H9 (cell line): ENCODE results near the gene CWC22. TPM values are rescaled to one million over a fixed set of nuclear protein-coding genes. Genes with fewer than 3 reads are reported as not detected.

Experiments used
- DNase-seq: peaks from one replicate; pipeline ENCODE4 v3.0.0-alpha.2; 2017
- H2AFZ ChIP-seq: one replicate; pipeline ENCODE4 v1.6.1; 2013; ENCODE audit warnings: mild to moderate bottlenecking, low read length, control low read depth, moderate library complexity
- H2AK5ac ChIP-seq: 2 replicates; pipeline ENCODE4 v1.6.1; 2013; ENCODE audit warnings: low read length, control low read depth, mixed read lengths; ENCODE audit not compliant: insufficient read length
- H2BK120ac ChIP-seq: one replicate; pipeline ENCODE4 v1.6.1; 2013; ENCODE audit warnings: low read depth, mild to moderate bottlenecking, low read length, control low read depth, inconsistent platforms; ENCODE audit not compliant: poor library complexity, severe bottlenecking
- H2BK12ac ChIP-seq: 2 replicates; pipeline ENCODE4 v1.6.1; 2013; ENCODE audit warnings: low read length, control low read depth, mixed read lengths, low read depth; ENCODE audit not compliant: insufficient read length
- H2BK15ac ChIP-seq: 2 replicates; pipeline ENCODE4 v1.6.1; 2013; ENCODE audit warnings: low read depth, low read length, control low read depth
- H2BK20ac ChIP-seq: one replicate; pipeline ENCODE4 v1.6.1; 2013; ENCODE audit warnings: low read depth, mild to moderate bottlenecking, low read length, control low read depth, inconsistent platforms; ENCODE audit not compliant: poor library complexity, severe bottlenecking
- H2BK5ac ChIP-seq: 2 replicates; pipeline ENCODE4 v1.6.1; 2013; ENCODE audit warnings: low read length, control low read depth, mixed read lengths; ENCODE audit not compliant: insufficient read length
- H3K14ac ChIP-seq: 2 replicates; pipeline ENCODE4 v1.6.1; 2013; ENCODE audit warnings: low read length, control low read depth; ENCODE audit not compliant: insufficient read depth
- H3K18ac ChIP-seq: 2 replicates; pipeline ENCODE4 v1.6.1; 2013; ENCODE audit warnings: low read depth, mild to moderate bottlenecking, mixed read lengths, low read length, control low read depth; ENCODE audit not compliant: insufficient read length
- H3K23ac ChIP-seq: 2 replicates; pipeline ENCODE4 v1.6.1; 2013; ENCODE audit warnings: low read length, control low read depth, mixed read lengths, low read depth; ENCODE audit not compliant: insufficient read length
- H3K23me2 ChIP-seq: 2 replicates; pipeline ENCODE4 v1.6.1; 2013; ENCODE audit warnings: low read depth, mild to moderate bottlenecking, mixed read lengths, low read length, control low read depth; ENCODE audit not compliant: insufficient read length, poor library complexity, severe bottlenecking
- H3K27ac ChIP-seq: 2 replicates; pipeline ENCODE4 v1.5.1; 2013; ENCODE audit warnings: low read length, control low read depth, mixed read lengths, low read depth; ENCODE audit not compliant: insufficient read length
- H3K27me3 ChIP-seq: 2 replicates; pipeline ENCODE4 v1.6.1; 2013; ENCODE audit warnings: low read length, control low read depth, inconsistent platforms; ENCODE audit not compliant: insufficient read depth
- H3K4ac ChIP-seq: 2 replicates; pipeline ENCODE4 v1.6.1; 2013; ENCODE audit warnings: low read depth, mild to moderate bottlenecking, control low read depth, inconsistent platforms, low read length, moderate library complexity
- H3K4me1 ChIP-seq: 2 replicates; pipeline ENCODE4 v1.6.1; 2013; ENCODE audit warnings: low read length, control low read depth, inconsistent platforms; ENCODE audit not compliant: insufficient read depth
- H3K4me2 ChIP-seq: 2 replicates; pipeline ENCODE4 v1.6.1; 2013; ENCODE audit warnings: low read length, control low read depth, mixed read lengths; ENCODE audit not compliant: insufficient read length, insufficient read depth
- H3K56ac ChIP-seq: 2 replicates; pipeline ENCODE4 v1.6.1; 2013; ENCODE audit warnings: low read depth, mild to moderate bottlenecking, mixed read lengths, low read length, control low read depth; ENCODE audit not compliant: insufficient read length
- H3K79me1 ChIP-seq: 2 replicates; pipeline ENCODE4 v1.6.1; 2013; ENCODE audit warnings: low read depth, mild to moderate bottlenecking, moderate library complexity, low read length, control low read depth, inconsistent platforms; ENCODE audit not compliant: insufficient read depth, poor library complexity, severe bottlenecking
- H3K79me2 ChIP-seq: 2 replicates; pipeline ENCODE4 v1.6.1; 2013; ENCODE audit warnings: low read length, control low read depth, inconsistent platforms; ENCODE audit not compliant: insufficient read depth
- H3K9ac ChIP-seq: 2 replicates; pipeline ENCODE4 v1.6.1; 2013; ENCODE audit warnings: low read length, control low read depth, mixed read lengths; ENCODE audit not compliant: insufficient read length; ENCODE audit errors: extremely low read depth
- H3K9me3 ChIP-seq: one replicate; pipeline ENCODE4 v1.6.1; 2013; ENCODE audit warnings: low read depth, low read length, inconsistent platforms; ENCODE audit not compliant: control insufficient read depth
- H3T11ph ChIP-seq: one replicate; pipeline ENCODE4 v1.6.1; 2013; ENCODE audit warnings: mild to moderate bottlenecking, low read length, control low read depth, inconsistent platforms
- H4K20me1 ChIP-seq: one replicate; pipeline ENCODE4 v1.6.1; 2013; ENCODE audit not compliant: control insufficient read depth, insufficient read length, insufficient read depth
- H4K5ac ChIP-seq: 2 replicates; pipeline ENCODE4 v1.6.1; 2013; ENCODE audit warnings: low read depth, mild to moderate bottlenecking, mixed read lengths, low read length, control low read depth; ENCODE audit not compliant: insufficient read length
- H4K8ac ChIP-seq: replicated peaks from 2 replicates; pipeline ENCODE4 v1.6.1; 2013; ENCODE audit warnings: low read length, control low read depth, mixed read lengths, low read depth; ENCODE audit not compliant: insufficient read length
- H4K91ac ChIP-seq: 2 replicates; pipeline ENCODE4 v1.6.1; 2013; ENCODE audit warnings: low read depth, mild to moderate bottlenecking, moderate library complexity, mixed read lengths, low read length, control low read depth; ENCODE audit not compliant: insufficient read length
- H3K27ac Mint-ChIP-seq, 3 experiments: 2 replicates in 2 of 3; 3 replicates in 1 of 3; pipeline ENCODE4 v1.8.0; 2020 to 2021; ENCODE audit warnings: mixed read lengths in 3 of 3, mild to moderate bottlenecking in 1 of 3, moderate library complexity in 1 of 3
- H3K27me3 Mint-ChIP-seq: 2 replicates; pipeline ENCODE4 v1.8.0; 2021; ENCODE audit warnings: low read depth, mild to moderate bottlenecking, moderate library complexity, mixed read lengths
- H3K36me3 Mint-ChIP-seq, 3 experiments: 2 replicates in 2 of 3; 3 replicates in 1 of 3; pipeline ENCODE4 v1.8.0; 2020 to 2021; ENCODE audit warnings: low read depth in 3 of 3, mixed read lengths in 3 of 3; ENCODE audit not compliant: insufficient read depth in 1 of 3
- H3K4me1 Mint-ChIP-seq, 2 experiments: 2 replicates each; pipeline ENCODE4 v1.8.0; 2020; ENCODE audit warnings: mixed read lengths in 2 of 2
- H3K4me3 Mint-ChIP-seq, 2 experiments: 2 replicates in 1 of 2; 3 replicates in 1 of 2; pipeline ENCODE4 v1.8.0; 2020 to 2021; ENCODE audit warnings: mild to moderate bottlenecking in 2 of 2, mixed read lengths in 2 of 2, moderate library complexity in 1 of 2
- H3K9me3 Mint-ChIP-seq, 2 experiments: 2 replicates in 1 of 2; 3 replicates in 1 of 2; pipeline ENCODE4 v1.8.0; 2020; ENCODE audit warnings: mild to moderate bottlenecking in 2 of 2, mixed read lengths in 2 of 2, moderate library complexity in 1 of 2
- WGBS: extraction: QIAGEN DNeasy Blood & Tissue Kit; methylation state at CpG from one replicate; pipeline ENCODE4 v1.1.7; 2013; ENCODE audit warnings: missing lambda C conversion rate, low lambda C conversion rate, mixed read lengths; ENCODE audit not compliant: insufficient read length; ENCODE audit errors: extremely low coverage; 5-methylcytosine and 5-hydroxymethylcytosine counted together
- total RNA-seq: library from RNA; stranded (reverse); gene quantifications from 2 replicates; pipeline ENCODE4 v1.2.1, GENCODE V29; 2021
- TF ChIP-seq, protein P1 (sequence below): fragments of 200-600 bp; sonication (generic); conservative IDR thresholded peaks from 3 replicates; pipeline ENCODE4 v1.8.0; 2021; ENCODE audit warnings: antibody characterized with exemption, mild to moderate bottlenecking

The CWC22 gene
- total RNA-seq, 1 experiment from 2014 or later = 43.4 TPM

DNA sequence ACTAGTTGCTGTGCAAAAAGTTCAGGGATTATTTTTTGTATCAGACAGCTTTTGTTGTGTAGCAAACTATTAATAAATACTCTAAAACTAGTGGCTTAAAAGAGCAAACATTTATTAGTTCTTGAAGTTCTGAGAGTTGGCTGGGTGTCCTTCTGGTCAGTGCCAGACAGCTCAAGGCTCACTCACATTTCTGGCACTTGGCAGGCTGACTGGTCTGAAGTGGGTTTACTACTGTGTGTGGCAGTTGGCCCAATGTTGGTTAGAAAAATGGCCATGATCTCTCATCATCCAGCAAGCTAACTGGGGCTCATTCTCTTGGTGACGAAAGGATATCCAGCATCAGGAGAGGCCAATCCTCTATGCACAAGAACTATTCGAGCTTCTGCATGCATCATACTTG lies 74.3 kb downstream of the CWC22 start:
- Histone ChIP-seq H4K5ac (no peak overlapping the region), H2BK5ac (no peak overlapping the region), H3K9ac (no peak overlapping the region), H3K27ac (no peak overlapping the region), H3K4me1 (no peaks in the 10 kb centered on the region), H3K4me2 (no peak overlapping the region), H2AFZ (no peak overlapping the region), H3T11ph (no peak overlapping the region), H3K79me1 (no peaks in the 10 kb centered on the region), H4K8ac (no peak overlapping the region), H3K23me2 (no peaks in the 10 kb centered on the region), H4K91ac (no peak overlapping the region), H3K18ac (no peak overlapping the region), H3K4ac (no peak overlapping the region), H3K14ac (no peak overlapping the region), H2BK12ac (no peak overlapping the region), H4K20me1 (no peaks in the 10 kb centered on the region), H3K23ac (no peak overlapping the region), H2BK15ac (no peak overlapping the region), H3K79me2 (no peaks in the 10 kb centered on the region), H2BK120ac (no peak overlapping the region), H3K27me3 (no peaks in the 10 kb centered on the region), H2AK5ac (no peak overlapping the region), H3K9me3 (no peaks in the 10 kb centered on the region), H3K56ac (no peak overlapping the region), H2BK20ac (no peak overlapping the region)
- Mint-ChIP-seq H3K4me3 (no peak overlapping the region), H3K27me3 (no peaks in the 10 kb centered on the region), H3K36me3 (peaks cover 12 to 31% (median 20%) of the 10 kb centered on the region in 3 experiments), H3K4me1 (peaks cover 14 to 18% of the 10 kb centered on the region in 2 experiments), H3K9me3 (peaks cover 30 to 32% of the 10 kb centered on the region in 2 experiments), H3K27ac (no peak overlapping the region)
- TF ChIP-seq, protein P1, sequence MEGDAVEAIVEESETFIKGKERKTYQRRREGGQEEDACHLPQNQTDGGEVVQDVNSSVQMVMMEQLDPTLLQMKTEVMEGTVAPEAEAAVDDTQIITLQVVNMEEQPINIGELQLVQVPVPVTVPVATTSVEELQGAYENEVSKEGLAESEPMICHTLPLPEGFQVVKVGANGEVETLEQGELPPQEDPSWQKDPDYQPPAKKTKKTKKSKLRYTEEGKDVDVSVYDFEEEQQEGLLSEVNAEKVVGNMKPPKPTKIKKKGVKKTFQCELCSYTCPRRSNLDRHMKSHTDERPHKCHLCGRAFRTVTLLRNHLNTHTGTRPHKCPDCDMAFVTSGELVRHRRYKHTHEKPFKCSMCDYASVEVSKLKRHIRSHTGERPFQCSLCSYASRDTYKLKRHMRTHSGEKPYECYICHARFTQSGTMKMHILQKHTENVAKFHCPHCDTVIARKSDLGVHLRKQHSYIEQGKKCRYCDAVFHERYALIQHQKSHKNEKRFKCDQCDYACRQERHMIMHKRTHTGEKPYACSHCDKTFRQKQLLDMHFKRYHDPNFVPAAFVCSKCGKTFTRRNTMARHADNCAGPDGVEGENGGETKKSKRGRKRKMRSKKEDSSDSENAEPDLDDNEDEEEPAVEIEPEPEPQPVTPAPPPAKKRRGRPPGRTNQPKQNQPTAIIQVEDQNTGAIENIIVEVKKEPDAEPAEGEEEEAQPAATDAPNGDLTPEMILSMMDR = no peak
- DNase-seq = no peak
- no CpG with 5 or more reads among the region's 2 CpGs for WGBS
